ENCODE measurements around the gene RHOT2.

The RHOT2 gene

GRCh38 chr16:628321-629061 is 39.4 kb upstream of the RHOT2 start:
- no peak for FAIRE-seq
- TF ChIP-seq POLR2A (IDR thresholded peaks at IDR 0.05; ENCODE audit: low read depth, low read length): no peak
- DNase-seq (ENCODE audit: insufficient read length, low spot score): no peak

GRCh38 chr16:629185-629832 is 38.6 kb upstream of the RHOT2 start:
- TF ChIP-seq POLR2A (IDR thresholded peaks at IDR 0.05; ENCODE audit: low read depth, low read length): no peak
- FAIRE-seq (no peak), DNase-seq (ENCODE audit: insufficient read length, low spot score) (no peak)

- FAIRE-seq (no peak), DNase-seq (ENCODE audit: insufficient read length, low spot score) (no peak)
- TF ChIP-seq POLR2A (IDR thresholded peaks at IDR 0.05; ENCODE audit: low read depth, low read length): no peak
Measured at GRCh38 chr16:629833-630248, 38.1 kb upstream of the RHOT2 start.

DNA sequence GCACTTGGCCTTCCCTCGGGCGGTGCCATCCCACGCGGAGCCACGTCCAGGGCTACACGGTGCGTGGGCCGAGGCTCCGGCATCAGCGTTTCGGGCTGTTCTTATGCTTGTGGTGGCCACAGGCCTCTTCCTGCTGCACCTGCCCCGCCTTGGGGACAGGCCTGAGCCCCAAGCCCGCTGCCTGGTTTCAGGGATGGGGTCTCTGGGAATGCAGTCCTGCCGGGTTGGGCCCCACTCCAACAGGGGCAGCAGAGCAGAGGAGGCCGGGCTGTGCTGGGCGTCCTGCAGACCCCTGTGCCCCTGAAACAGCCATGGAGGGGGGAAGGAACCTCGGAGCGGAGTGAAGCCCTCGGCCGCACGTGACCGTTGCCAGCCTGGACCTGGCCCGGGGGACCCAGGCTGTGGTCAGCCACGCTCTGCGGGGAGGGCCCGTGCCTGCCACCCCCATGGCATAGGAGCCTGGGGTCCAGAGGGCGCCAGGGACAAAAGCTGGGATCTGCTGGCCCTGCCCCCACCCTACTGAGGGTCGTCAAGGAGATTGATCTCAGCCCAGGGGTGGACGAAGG is 37.6 kb upstream of the RHOT2 start:
- FAIRE-seq: no peak
- TF ChIP-seq POLR2A (IDR thresholded peaks at IDR 0.05; ENCODE audit: low read depth, low read length): no peak
- no peak for DNase-seq (ENCODE audit: insufficient read length, low spot score)

DNA sequence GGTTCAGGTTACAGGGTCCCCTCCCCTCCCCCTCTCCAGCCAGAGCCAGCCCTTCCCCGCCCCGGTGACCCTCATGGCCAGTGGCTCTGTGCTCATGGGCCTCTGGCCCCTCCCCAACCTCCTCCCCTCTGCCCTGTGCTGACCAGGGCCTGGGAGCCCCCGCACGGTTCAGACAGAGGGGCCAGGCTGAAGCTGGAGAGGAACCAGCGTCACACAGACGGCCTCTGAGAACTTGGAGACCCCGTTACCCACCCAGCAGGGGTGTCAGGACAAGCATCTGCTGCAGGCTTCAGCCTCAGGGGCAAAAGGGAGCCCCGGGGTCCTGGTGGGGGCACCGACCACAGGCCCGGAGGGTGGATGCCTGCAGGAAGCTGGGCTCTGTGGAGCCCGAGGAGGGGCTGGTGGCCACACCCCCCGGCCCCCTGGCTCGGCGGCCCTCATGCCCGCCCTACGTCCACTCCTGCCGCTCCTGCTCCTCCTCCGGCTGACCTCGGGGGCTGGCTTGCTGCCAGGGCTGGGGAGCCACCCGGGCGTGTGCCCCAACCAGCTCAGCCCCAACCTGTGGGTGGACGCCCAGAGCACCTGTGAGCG is 37.0 kb upstream of the RHOT2 start, which contains the start of gene WFIKKN1:
Gene WFIKKN1 (plus strand): TSS at position 171 of the 591 bp plus-strand sequence. CDS start 269 bp downstream, at position 440.
- no peak for FAIRE-seq
- no peak for TF ChIP-seq POLR2A (IDR thresholded peaks at IDR 0.05; ENCODE audit: low read depth, low read length)
- DNase-seq (ENCODE audit: insufficient read length, low spot score): no peak

DNA sequence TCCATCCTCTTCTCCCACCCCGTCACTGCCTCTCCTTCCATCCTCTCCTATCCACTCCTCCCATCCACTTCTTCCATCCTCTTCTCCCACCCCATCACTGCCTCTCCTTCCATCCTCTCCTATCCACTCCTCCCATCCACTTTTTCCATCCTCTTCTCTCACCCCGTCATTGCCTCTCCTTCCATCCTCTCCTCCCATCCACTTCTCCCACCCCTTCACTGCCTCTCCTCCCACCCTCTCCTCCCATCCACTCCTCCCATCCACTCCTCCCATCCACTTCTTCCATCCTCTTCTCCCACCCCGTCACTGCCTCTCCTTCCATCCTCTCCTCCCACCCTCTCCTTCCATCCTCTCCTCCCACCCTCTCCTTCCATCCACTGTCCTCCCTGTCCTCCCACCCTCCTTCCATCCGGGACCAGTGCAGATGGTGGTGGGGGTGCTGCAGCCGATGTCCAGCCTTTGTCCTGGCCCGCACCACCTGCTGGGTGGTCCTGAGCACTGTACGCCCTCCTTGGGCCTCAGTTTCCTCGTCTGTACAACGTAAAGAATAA is 36.0 kb upstream of the RHOT2 start:
- no peak for DNase-seq (ENCODE audit: insufficient read length, low spot score)
- no peak for TF ChIP-seq POLR2A (IDR thresholded peaks at IDR 0.05; ENCODE audit: low read depth, low read length)
- no peak for FAIRE-seq

- no peak for DNase-seq (ENCODE audit: insufficient read length, low spot score)
- TF ChIP-seq POLR2A (IDR thresholded peaks at IDR 0.05; ENCODE audit: low read depth, low read length): no peak
- no peak for FAIRE-seq
Measured at GRCh38 chr16:632486-633335, 35.2 kb upstream of the RHOT2 start.

GRCh38 chr16:633336-634050 is 34.4 kb upstream of the RHOT2 start:
- no peak for DNase-seq (ENCODE audit: insufficient read length, low spot score)
- FAIRE-seq: no peak

DNA sequence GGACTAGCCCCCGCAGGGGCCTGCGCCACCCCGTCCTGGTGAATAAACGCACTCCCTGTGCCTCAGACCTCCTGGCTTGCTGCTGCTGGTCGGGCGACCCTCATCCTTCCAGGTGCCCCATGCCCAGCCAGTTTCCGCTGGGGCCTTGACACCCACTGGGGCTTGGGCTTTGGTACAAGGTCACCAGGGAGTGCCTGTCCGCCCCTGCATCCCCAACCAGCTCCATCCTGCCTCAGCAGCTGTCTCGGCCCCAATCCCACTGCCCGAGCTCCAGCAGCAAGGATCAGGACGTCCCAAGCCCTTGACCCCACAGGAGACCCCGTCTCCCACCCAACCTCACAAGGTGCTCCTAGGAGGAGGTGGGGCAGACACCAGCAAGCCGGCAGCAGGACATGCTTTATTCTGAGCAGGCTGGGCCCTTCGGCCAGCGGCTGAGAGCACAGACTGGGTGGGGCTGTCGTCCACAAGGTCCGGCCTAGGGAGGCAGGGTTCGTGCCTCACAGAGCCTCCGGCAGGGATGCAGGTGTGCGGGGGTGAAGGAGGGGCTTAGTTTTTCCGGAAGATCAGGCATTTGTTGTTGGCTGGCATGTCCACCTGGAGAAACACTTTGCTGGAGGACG is 33.8 kb upstream of the RHOT2 start:
- FAIRE-seq (no peak), DNase-seq (ENCODE audit: insufficient read length, low spot score) (no peak)
- TF ChIP-seq POLR2A (IDR thresholded peaks at IDR 0.05; ENCODE audit: low read depth, low read length): no peak

More at GRCh38 chr16:633336-634050, 34.4 kb upstream of the RHOT2 start:
- no peak for TF ChIP-seq POLR2A (IDR thresholded peaks at IDR 0.05; ENCODE audit: low read depth, low read length)

DNA sequence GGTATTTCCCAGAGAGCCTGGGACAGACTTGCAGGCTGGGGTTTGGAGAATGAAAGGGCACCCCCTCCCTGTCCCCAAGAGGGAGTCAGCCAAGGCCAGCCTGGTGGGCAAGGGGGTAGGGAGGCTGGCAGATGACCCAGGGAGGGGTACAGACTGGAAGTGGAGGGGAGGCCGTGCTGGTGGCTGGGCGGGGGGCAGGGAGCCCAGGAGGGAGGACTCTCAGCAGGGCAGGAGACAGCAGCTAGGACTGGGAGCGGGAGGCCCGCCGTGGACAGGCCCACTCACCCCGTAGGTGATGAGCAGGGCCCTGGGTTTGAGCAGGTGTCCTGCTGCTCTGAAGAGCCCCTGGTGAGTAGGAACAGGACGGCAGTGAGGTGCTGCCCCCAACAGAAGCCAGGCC is 32.9 kb upstream of the RHOT2 start:
- no peak for TF ChIP-seq POLR2A (IDR thresholded peaks at IDR 0.05; ENCODE audit: low read depth, low read length)
- DNase-seq (ENCODE audit: insufficient read length, low spot score) (no peak), FAIRE-seq (no peak)

- DNase-seq (ENCODE audit: insufficient read length, low spot score) (no peak), FAIRE-seq (no peak)
- TF ChIP-seq POLR2A (IDR thresholded peaks at IDR 0.05; ENCODE audit: low read depth, low read length): no peak
Measured at GRCh38 chr16:635573-636205, 32.2 kb upstream of the RHOT2 start.
